MM.1S (cell line): ENCODE measurements around the gene PRLH.

Experiments used
- EZH2 ChIP-seq: fragments of 300-600 bp; sonication (generic); optimal IDR thresholded peaks from 2 replicates; pipeline ENCODE3; 2017; ENCODE audit warnings: low read depth, mild to moderate bottlenecking, antibody characterized with exemption, low read length, mixed read lengths
- TF ChIP-seq, protein P1 (sequence below): fragments of 300-600 bp; sonication (generic); IDR thresholded peaks from 2 replicates; pipeline ENCODE4 v1.5.1; 2016; ENCODE audit warnings: antibody characterized with exemption, low read length, mixed read lengths

DNA sequence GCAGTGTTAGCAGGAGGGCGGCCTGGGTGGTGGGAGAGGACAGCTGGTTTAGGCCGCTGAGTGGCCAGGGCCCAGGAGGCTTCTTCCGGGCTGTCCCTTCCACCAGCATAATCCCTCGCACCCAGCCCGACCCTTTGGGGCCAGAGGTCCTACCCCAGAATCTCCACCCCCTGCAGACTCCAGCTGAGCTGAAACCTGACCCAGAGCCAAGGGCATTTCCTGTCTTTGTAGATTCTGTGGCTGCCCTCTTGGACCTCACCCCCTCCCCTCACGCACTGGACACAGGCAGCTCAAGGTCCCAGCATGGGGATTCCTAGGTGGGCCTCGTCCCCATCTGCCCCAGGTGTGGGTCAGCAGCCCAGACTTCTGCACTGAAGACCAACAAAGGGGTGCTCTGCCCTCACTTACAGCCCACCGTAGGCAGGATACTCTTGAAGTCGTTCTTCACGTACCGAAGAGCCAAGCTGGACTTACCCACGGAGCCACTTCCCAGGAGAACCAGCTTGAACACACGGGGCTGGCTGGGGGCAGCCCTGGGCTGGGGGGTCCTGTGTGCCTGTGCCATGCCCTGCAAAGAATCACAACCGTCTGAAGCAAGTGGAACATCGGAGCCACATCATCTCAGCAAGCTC is 19.3 kb downstream of the PRLH start:
- TF ChIP-seq, protein P1, sequence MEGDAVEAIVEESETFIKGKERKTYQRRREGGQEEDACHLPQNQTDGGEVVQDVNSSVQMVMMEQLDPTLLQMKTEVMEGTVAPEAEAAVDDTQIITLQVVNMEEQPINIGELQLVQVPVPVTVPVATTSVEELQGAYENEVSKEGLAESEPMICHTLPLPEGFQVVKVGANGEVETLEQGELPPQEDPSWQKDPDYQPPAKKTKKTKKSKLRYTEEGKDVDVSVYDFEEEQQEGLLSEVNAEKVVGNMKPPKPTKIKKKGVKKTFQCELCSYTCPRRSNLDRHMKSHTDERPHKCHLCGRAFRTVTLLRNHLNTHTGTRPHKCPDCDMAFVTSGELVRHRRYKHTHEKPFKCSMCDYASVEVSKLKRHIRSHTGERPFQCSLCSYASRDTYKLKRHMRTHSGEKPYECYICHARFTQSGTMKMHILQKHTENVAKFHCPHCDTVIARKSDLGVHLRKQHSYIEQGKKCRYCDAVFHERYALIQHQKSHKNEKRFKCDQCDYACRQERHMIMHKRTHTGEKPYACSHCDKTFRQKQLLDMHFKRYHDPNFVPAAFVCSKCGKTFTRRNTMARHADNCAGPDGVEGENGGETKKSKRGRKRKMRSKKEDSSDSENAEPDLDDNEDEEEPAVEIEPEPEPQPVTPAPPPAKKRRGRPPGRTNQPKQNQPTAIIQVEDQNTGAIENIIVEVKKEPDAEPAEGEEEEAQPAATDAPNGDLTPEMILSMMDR = no peak
- no peak for TF ChIP-seq EZH2
